HepG2 (cell line): ENCODE results near the gene TMEM38B. TPM values are rescaled to one million over a fixed set of nuclear protein-coding genes. Genes with fewer than 3 reads are reported as not detected.

Experiments used
- ATAC-seq: fragments of 200-7000 bp; cut with Tn5 transposase; 3 replicates; pipeline ENCODE4 v1.9.1; 2020; ENCODE audit warnings: mild to moderate bottlenecking, moderate library complexity
- BruUV-seq: library from RNA; stranded (reverse); fragments of 400-500 nt; replicated peaks from 2 replicates; lab custom pipeline; 2021; lab: Mats Ljungman, UMichigan
- CTCF ChIA-PET: fragments of 300-600 bp; formaldehyde crosslinking; extraction: SDS; loops from one replicate; lab custom pipeline; 2021; ENCODE audit warnings: low total read pairs, inconsistent platforms, low intra/inter-chr PET ratio; lab: Yijun Ruan, JAX
- POLR2A ChIA-PET: fragments of 350-600 bp; sonication (Branson Sonifier 250); formaldehyde crosslinking; loops from one replicate; lab custom pipeline; 2020; ENCODE audit warnings: antibody characterized with exemption, inconsistent platforms; lab: Yijun Ruan, JAX
- DNase-seq: peaks from one replicate; pipeline ENCODE4 v3.0.0-alpha.2; 2015; ENCODE audit warnings: low spot score
- FAIRE-seq: peaks from 3 replicates; lab custom pipeline; 2011; peaks lifted over from hg19 to GRCh38; lab: Jason Lieb, UNC
- H2AFZ ChIP-seq: one replicate; pipeline ENCODE4 v1.6.1; 2011; ENCODE audit warnings: low read length, inconsistent platforms
- H3K27ac ChIP-seq: fragments of 300-600 bp; 3 replicates; pipeline ENCODE4 v1.8.0; 2011; ENCODE audit warnings: mixed run types, mild to moderate bottlenecking, mixed read lengths, low read length, inconsistent platforms; ENCODE audit not compliant: insufficient read depth; ENCODE audit errors: extremely low read length
- H3K27me3 ChIP-seq, 2 experiments: fragments of 200-600 bp in 1 of 2; 2 replicates in 1 of 2; 3 replicates in 1 of 2; pipeline versions ENCODE4 v1.6.0 to v1.8.0; 2011; ENCODE audit warnings: low read length in 2 of 2, mild to moderate bottlenecking in 2 of 2, moderate library complexity in 2 of 2, inconsistent platforms in 1 of 2; ENCODE audit not compliant: insufficient read depth in 2 of 2, control insufficient read depth in 1 of 2
- H3K36me3 ChIP-seq, 2 experiments: fragments of 200-600 bp in 1 of 2; replicated peaks in 1 of 2; 2 replicates in 1 of 2; 3 replicates in 1 of 2; pipeline versions ENCODE4 v1.5.1 to v1.8.0; 2011; ENCODE audit warnings: low read length in 2 of 2, inconsistent platforms in 1 of 2; ENCODE audit not compliant: insufficient read depth in 2 of 2, control insufficient read depth in 1 of 2
- H3K4me1 ChIP-seq: 2 replicates; pipeline ENCODE4 v1.5.1; 2012; ENCODE audit warnings: low read length, inconsistent platforms; ENCODE audit not compliant: insufficient read depth
- H3K4me2 ChIP-seq: 2 replicates; pipeline ENCODE4 v1.6.0; 2011; ENCODE audit warnings: low read depth, low read length, inconsistent platforms
- H3K4me3 ChIP-seq, 3 experiments: fragments of 200-600 bp in 1 of 3; sonication (generic), shearing (Covaris generic) in 1 of 3; replicated peaks in 1 of 3; 2 replicates each; pipeline ENCODE4 v1.5.1; 2011 to 2016; ENCODE audit warnings: low read length in 3 of 3, inconsistent platforms in 2 of 3, low read depth in 2 of 3, mild to moderate bottlenecking in 2 of 3, control low read depth in 1 of 3, mixed read lengths in 1 of 3; ENCODE audit not compliant: insufficient read depth in 1 of 3
- H3K79me2 ChIP-seq: one replicate; pipeline ENCODE4 v1.6.1; 2011; ENCODE audit warnings: low read length, inconsistent platforms; ENCODE audit not compliant: insufficient read depth
- H3K9ac ChIP-seq: 2 replicates; pipeline ENCODE4 v1.6.0; 2011; ENCODE audit warnings: mild to moderate bottlenecking, low read depth, low read length, inconsistent platforms; ENCODE audit not compliant: insufficient read depth
- H3K9me3 ChIP-seq: 2 replicates; pipeline ENCODE4 v1.5.1; 2012; ENCODE audit warnings: mild to moderate bottlenecking, low read length
- H4K20me1 ChIP-seq: 2 replicates; pipeline ENCODE4 v1.6.0; 2011; ENCODE audit warnings: inconsistent platforms, mild to moderate bottlenecking, low read length, moderate library complexity; ENCODE audit not compliant: insufficient read depth
- AKAP8 ChIP-seq: sonication (generic); formaldehyde crosslinking; IDR thresholded peaks from 2 replicates; pipeline ENCODE4 v1.5.1; 2020; ENCODE audit warnings: mild to moderate bottlenecking, missing genetic modification reagents
- ATF4 ChIP-seq, 2 experiments: fragments of 450-650 bp in 1 of 2; sonication (generic) in 1 of 2; formaldehyde crosslinking; IDR thresholded peaks; 2 replicates each; pipeline versions ENCODE4 v1.5.0 to v1.8.0; 2020 to 2022; ENCODE audit warnings: mild to moderate bottlenecking in 1 of 2, missing genetic modification reagents in 1 of 2
- CBX2 ChIP-seq, 2 experiments: fragments of 200-600 bp in 1 of 2; sonication (generic); formaldehyde crosslinking in 1 of 2; IDR thresholded peaks; 2 replicates each; pipeline versions ENCODE4 v1.7.0 to v1.8.1; 2018 to 2022; ENCODE audit warnings: low read depth in 2 of 2, low read length in 1 of 2, mild to moderate bottlenecking in 1 of 2, missing genetic modification reagents in 1 of 2
- CCDC6 ChIP-seq: sonication (generic); formaldehyde crosslinking; IDR thresholded peaks from 2 replicates; pipeline ENCODE4 v1.8.1; 2022; ENCODE audit warnings: mild to moderate bottlenecking, missing genetic modification reagents, moderate library complexity
- HMGA1 ChIP-seq: sonication (generic); formaldehyde crosslinking; conservative IDR thresholded peaks from 2 replicates; pipeline ENCODE4 v1.4.0; 2020; ENCODE audit warnings: missing genetic modification reagents
- MBD4 ChIP-seq: IDR thresholded peaks from 2 replicates; pipeline ENCODE4 v1.6.1; 2012; ENCODE audit warnings: low read length, inconsistent platforms, borderline replicate concordance
- SP4 ChIP-seq: sonication (generic); formaldehyde crosslinking; IDR thresholded peaks from 2 replicates; pipeline ENCODE4 v1.8.1; 2023; ENCODE audit warnings: mild to moderate bottlenecking, missing genetic modification reagents
- U2AF1 ChIP-seq: fragments of 200-400 bp; formaldehyde crosslinking; optimal IDR thresholded peaks from 2 replicates; pipeline ENCODE3; 2017; ENCODE audit warnings: mild to moderate bottlenecking, low read depth, low read length
- YEATS4 ChIP-seq: sonication (generic); formaldehyde crosslinking; IDR thresholded peaks from 2 replicates; pipeline ENCODE4 v1.4.0; 2020; ENCODE audit warnings: missing genetic modification reagents, borderline replicate concordance
- ZFP37 ChIP-seq: sonication (generic); formaldehyde crosslinking; IDR thresholded peaks from 2 replicates; pipeline ENCODE4 v1.4.0; 2020; ENCODE audit warnings: missing genetic modification reagents, borderline replicate concordance
- ZNF224 ChIP-seq: sonication (generic); formaldehyde crosslinking; IDR thresholded peaks from 2 replicates; pipeline ENCODE4 v1.5.0; 2020; ENCODE audit warnings: mild to moderate bottlenecking, missing genetic modification reagents
- ZNF44 ChIP-seq: sonication (generic); formaldehyde crosslinking; IDR thresholded peaks from 2 replicates; pipeline ENCODE4 v1.5.1; 2020; ENCODE audit warnings: mild to moderate bottlenecking, missing genetic modification reagents
- ZNF629 ChIP-seq: sonication (generic); formaldehyde crosslinking; conservative IDR thresholded peaks from 2 replicates; pipeline ENCODE4 v1.5.0; 2020; ENCODE audit warnings: missing genetic modification reagents
- ZNF761 ChIP-seq: sonication (generic); formaldehyde crosslinking; conservative IDR thresholded peaks from 2 replicates; pipeline ENCODE4 v1.4.0; 2020; ENCODE audit warnings: mild to moderate bottlenecking, missing genetic modification reagents
- WGBS: methylation state at CpG from one replicate; pipeline ENCODE4 v1.1.6; 2017; ENCODE audit warnings: low lambda C conversion rate; 5-methylcytosine and 5-hydroxymethylcytosine counted together
- in situ Hi-C: cut with HindIII; loops from 2 replicates; pipeline ENCODE4 v1.10.0; 2017; ENCODE audit warnings: low pct_unique_long_range_greater_than_20kb; ENCODE audit not compliant: extremely low pct_ligation_motif_present
- intact Hi-C: fragments of 100-400 bp; cut with micrococcal nuclease; formaldehyde crosslinking; loops from one replicate; pipeline ENCODE4 v1.10.0; 2022; ENCODE audit not compliant: unreplicated experiment
- polyA plus RNA-seq, 8 experiments: library from polyadenylated mRNA; depleted of rRNA in 3 of 8; stranded (reverse) in 7 of 8; unstranded in 1 of 8; fragments of >200 nt; fragmentation: Illumina TruSeq in 4 of 8; extraction: Trizol in 4 of 8; gene quantifications; 2 replicates each; pipeline versions ENCODE4 v1.2.1 to v1.2.3, GENCODE V29; 2011 to 2016; ENCODE audit warnings: low read depth in 4 of 8, missing spikeins in 1 of 8, mixed read lengths in 1 of 8; ENCODE audit not compliant: insufficient read depth in 1 of 8
- total RNA-seq, 5 experiments: library from RNA; depleted of rRNA; stranded (reverse); fragments of >200 nt; fragmentation: Illumina TruSeq; extraction: Trizol; gene quantifications; 2 replicates each; pipeline ENCODE4 v1.2.3, GENCODE V29; 2016; ENCODE audit warnings: low read depth in 1 of 5

TMEM38B gene
- total and polyA plus RNA-seq, 2 of the 13 experiments (the other 11 are each of a cell fraction or from before 2014, with no cell fraction given): 13.4 to 32.4 TPM

DNA sequence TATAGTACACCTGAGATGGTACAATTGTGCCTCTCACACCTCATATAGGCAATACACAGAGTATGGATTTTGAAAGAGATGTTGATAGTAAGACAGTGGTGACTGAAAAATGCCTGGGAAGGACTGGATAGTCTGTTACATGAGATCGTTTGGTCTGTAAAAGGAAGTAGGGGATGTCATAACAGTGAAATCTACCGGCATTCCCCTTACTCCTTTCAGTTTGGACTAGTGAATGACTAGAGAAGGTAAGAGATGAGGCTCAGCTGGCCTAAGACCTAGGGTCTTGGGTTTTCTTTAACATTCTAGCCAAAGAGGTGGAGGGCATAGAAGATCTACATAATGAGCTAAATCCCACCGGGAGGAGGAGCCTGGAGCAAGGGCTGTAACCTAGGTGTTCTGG is 24.0 kb upstream of the TMEM38B start:
- Histone ChIP-seq H3K4me1 (peaks cover 26% of the 10 kb centered on the region), H3K9me3 (no peaks in the 10 kb centered on the region), H2AFZ (no peak overlapping the region), H3K4me3 (no peak overlapping the region), H3K9ac (no peak overlapping the region), H4K20me1 (no peaks in the 10 kb centered on the region), H3K27ac (no peak overlapping the region), H3K4me2 (no peak overlapping the region), H3K79me2 (no peaks in the 10 kb centered on the region), H3K36me3 (no peaks in the 10 kb centered on the region), H3K27me3 (peaks cover 0 to 4% of the 10 kb centered on the region in 2 experiments; a peak in 1 of 5 replicates)
- POLR2A ChIA-PET: no interaction called here
- CTCF ChIA-PET: no interaction called here
- DNase-seq (no peak), ATAC-seq (no peak), FAIRE-seq (no peak)
- 58% methylated on average over 3 of the region's 3 CpGs for WGBS
- in situ Hi-C loops: no loop called here
- intact Hi-C loops: no loop called here
- no TSS peak for BruUV-seq
- TF ChIP-seq U2AF1 (no peak), HMGA1 (CRISPR knock-in tag) (no peak), ZNF629 (CRISPR knock-in tag) (no peak), MBD4 (no peak), ZNF224 (no peak), CBX2 (IDR thresholded peaks at IDR 0.05; ENCODE audit: low read depth, low read length) (no peak), CBX2 (CRISPR knock-in tag; IDR thresholded peaks at IDR 0.05; ENCODE audit: low read depth) (no peak), ZNF44 (CRISPR knock-in tag) (no peak), SP4 (CRISPR knock-in tag) (no peak), CCDC6 (CRISPR knock-in tag) (no peak), YEATS4 (CRISPR knock-in tag) (no peak), ATF4 (CRISPR knock-in tag; IDR thresholded peaks at IDR 0.05) (no peak), ZNF761 (no peak), ZFP37 (CRISPR knock-in tag) (no peak), AKAP8 (CRISPR knock-in tag) (no peak)
- TF ChIP-seq, all 625 proteins: peak for 0
